Smooth muscle cell of trachea (primary cell): ENCODE measurements around the gene UBE2F. TPM values are rescaled to one million over a fixed set of nuclear protein-coding genes. Genes with fewer than 3 reads are reported as not detected.

Experiments used
- total RNA-seq: library from RNA; depleted of rRNA; stranded (reverse); fragments of >200 nt; gene quantifications from 2 replicates; pipeline ENCODE4 v1.2.1, GENCODE V29; 2014

UBE2F gene
- total RNA-seq, result 59.3 and 60.4 TPM in 2 replicates

DNA sequence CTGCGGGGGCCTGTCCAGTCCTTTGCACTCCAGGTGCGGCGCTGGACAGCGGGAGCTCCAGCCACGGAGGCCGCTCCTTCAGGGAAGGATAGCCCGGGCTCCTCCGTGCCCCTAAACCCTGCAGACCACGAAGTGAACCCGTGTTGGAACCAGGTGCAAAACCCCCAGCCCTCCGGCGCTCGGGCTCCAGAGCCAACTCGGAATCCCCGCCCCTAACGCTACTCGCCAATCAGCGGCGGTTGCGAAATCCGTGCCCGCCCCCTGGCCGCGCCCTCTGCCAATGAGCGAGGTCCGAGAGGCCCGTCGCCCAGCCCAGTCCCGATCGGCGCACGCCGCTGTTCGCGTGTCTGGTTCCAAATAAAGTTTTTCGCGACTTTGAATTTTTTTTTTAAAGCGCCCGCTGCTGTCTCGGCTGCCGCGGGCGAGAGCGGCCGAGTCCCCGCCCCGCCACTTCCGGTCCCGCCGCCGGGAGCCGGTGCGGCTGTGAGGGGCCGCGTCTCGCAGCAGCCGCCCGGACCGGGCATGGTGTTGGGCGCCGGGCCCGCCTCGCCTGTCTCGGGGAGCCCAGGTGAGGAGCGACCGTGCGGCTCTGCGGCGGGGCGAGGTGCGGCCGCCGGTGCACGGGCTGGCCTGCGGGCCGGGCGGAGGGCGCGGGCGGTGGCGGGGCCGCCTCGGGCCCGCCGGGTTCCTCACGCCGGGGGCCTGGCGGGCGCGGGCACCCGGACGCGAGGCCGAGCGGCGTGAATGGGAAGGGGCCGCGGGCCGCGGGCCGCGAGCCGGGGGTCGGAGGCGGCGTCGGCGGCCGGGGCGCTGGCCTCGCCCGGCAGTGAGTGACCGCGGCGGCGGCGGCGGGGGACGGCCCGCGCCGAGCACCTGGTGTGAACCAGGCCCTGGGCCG lies at the start of gene UBE2F:
UBE2F (plus strand) TSS at position 450 of the 898 bp plus-strand sequence. CDS start 6,094 bp downstream, outside the sequence.

GRCh38 chr2:238060542-238061314 lies 93.9 kb downstream of the UBE2F start, which contains the start of gene SCLY:
Gene SCLY (plus strand): TSS chr2:238061001. CDS start chr2:238061055, 54 bp downstream.

Other genes starting within 250 kb of the UBE2F start
- 0.17 and 0.58 TPM in 2 replicates for gene RBM44, start 168.2 kb upstream of the UBE2F start, total RNA-seq
- 0.58 and 2.6 TPM in 2 replicates for gene RAMP1, start 107.4 kb upstream of the UBE2F start, total RNA-seq
- 11.6 and 11.9 TPM in 2 replicates for gene SCLY, start 94.0 kb downstream of the UBE2F start, total RNA-seq
- 2.3 and 9.8 TPM in 2 replicates for gene ESPNL, start 133.3 kb downstream of the UBE2F start, total RNA-seq
- gene KLHL30, start 171.7 kb downstream of the UBE2F start, total RNA-seq, result 0.29 and 0.66 TPM in 2 replicates
- 3.6 and 4.2 TPM in 2 replicates for gene ERFE, start 192.0 kb downstream of the UBE2F start, total RNA-seq
- gene ILKAP, start 236.7 kb downstream of the UBE2F start, total RNA-seq, result 19.8 and 32.1 TPM in 2 replicates